Fibroblast of gingiva (primary cell): Measurements from ENCODE around the gene MAMSTR.

ENCODE experiments used
- DNase-seq: peaks from one replicate; pipeline ENCODE4 v3.0.0-alpha.2; 2011; ENCODE audit warnings: low read depth

The MAMSTR gene

DNA sequence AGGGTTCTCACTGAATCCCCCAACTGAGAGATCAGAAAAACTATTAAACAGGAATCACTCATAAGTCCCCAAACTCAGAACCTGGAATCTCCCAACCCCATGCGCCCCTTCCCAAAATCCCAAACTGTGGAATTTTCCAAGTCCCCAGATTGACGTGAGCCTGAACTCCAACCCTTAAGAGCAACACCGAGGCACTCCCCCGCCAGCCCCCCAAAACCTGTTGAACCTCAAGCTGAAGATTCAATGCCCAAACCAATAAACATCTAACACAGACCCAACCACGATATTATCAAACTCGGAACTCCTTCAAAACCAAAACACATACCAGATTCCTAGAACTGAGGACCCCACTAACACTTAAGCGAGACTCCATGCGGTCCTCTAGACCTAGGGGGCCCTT is 26.6 kb upstream of the MAMSTR start:
- DNase-seq, result no peak

DNA sequence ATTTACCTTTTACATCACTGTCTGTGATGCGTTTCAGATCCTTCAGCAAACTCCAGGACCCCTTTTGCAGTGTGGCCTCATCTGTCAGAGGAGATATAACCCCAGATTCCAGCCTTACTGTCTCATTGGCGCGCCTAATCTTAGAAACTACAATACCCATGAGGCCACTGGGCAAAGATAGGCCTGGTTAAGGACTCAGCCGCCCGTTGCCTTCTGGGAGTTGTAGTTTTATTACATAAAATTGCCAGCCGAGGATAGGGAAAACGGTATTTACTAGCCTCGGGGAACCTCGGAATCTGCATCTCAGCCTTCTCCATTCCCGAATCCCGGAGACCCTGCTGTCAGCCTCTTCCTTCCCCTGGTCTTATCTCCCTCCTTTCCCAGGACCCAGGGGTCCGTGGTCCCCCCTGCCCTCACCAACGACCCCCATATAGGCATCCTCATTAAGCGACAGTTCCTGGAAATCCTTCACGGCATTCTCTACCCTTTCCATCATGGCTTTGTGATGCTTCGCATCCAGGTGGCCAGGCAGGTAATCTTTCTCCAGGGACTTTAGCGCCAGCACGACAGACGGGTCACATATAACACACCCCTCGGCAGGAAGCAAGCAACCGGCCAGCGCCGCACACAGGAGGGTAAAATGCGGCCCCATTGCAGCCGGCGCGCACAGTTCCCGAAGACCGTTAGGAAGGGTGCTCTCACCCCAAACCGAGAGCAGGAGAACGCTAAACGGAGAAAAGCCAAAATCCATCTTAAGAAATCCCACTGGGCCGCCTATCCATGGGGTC is 25.9 kb upstream of the MAMSTR start:
- peak; percentile 41 for DNase-seq

DNA sequence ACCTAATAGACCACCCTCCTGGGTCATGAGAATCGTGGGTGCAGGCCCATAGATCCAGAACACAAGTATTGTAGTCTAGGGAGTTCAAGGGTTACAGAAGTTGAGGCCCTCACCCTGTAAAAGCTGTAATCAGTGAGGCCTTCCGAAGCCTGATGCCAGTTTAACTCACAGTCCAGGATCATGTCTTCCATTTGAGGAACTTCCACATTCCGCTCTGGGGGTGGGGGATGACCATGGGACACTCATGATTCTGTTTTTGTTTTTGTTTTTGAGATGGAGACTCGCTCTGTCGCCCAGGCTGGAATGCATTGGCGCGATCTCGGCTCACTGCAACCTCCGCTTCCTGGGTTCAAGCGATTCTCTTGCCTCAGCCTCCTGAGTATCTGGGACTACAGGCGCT is 22.6 kb upstream of the MAMSTR start:
- DNase-seq, result no peak

DNA sequence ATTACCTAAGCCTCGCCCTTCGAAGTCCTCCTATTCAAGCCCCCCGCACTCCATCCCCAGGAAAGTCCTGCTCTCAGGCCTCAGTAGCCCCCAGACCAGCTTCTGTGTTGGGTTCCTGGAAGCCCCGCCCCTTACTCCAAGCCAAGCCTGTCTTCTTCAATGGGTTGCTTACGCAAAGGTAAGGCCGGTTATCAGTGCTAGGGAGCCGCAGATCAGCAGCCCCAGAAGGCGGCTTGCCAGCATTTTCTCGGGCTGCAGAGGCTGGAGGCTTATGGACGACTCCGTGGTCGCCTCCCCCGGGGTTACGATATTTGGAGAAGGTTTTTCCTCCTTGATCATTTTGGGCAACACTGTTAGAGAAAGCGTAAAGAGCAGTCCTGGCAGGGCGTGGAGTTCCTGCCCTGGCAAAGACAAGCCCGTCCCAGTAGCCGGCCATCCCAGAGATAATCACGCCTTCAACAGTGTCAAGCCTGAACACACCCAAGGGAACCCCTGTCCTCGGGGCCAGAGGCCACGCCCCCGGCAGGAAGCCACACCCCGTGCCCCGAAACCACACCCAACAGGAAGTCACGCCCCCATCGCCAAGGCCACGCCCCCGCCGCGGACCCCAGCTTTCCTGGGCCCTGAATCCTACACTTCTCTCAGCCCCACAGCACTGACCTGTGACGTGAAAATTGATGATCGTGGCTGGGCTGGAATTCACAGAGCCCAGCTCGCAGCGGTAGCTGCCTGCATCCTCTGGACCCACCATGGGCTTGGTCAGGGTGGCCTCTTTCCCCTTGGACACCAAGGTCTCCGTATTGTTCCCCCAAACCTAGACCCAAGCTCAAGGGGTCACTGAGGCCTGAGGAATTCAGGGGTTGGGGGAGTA is 21.8 kb upstream of the MAMSTR start:
- DNase-seq, result no peak

DNA sequence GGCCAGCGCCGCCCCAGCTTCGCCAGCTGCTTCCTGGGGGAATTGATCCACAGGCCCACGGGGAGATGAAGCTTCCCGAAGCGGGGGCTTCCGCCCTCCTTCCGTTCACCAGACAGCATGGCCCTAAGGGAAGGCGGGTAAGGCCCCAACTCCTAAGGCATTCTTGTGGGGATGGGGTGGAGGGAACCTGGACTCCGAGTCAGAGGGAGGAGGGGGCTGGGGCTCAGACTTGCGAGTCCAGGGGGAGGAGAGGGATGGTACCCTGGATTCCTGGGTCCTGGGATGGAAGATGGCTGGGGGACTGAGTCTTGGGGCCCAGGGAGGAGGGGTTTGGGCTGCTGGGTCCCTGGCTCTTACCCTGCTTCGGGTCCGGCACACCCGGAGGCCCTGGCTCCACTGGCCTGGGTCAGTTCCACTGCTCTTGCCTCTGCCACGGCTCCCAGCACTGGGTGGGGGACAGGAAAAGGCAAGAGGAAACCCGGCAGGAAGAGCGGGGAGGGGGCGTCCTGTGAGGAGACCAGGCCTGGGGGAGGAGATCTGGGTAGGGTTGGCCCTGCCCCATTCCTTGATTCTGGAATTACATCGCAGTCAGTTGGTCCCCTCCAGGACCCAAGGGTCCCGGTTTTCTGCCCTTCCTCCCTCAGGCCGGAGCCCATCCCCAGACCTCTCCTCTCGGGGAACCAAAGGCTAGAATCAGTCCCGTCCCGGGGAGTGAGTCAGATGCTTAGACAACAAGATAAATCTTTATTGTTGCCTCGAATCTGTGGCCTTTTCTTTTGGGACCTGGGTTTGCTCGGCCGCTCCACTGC is 20.8 kb upstream of the MAMSTR start, which contains the start of gene RASIP1:
RASIP1 (minus strand) TSS at position 447 of the 809 bp plus-strand sequence; CDS start at position 119, 328 bp downstream.
- no peak for DNase-seq

DNA sequence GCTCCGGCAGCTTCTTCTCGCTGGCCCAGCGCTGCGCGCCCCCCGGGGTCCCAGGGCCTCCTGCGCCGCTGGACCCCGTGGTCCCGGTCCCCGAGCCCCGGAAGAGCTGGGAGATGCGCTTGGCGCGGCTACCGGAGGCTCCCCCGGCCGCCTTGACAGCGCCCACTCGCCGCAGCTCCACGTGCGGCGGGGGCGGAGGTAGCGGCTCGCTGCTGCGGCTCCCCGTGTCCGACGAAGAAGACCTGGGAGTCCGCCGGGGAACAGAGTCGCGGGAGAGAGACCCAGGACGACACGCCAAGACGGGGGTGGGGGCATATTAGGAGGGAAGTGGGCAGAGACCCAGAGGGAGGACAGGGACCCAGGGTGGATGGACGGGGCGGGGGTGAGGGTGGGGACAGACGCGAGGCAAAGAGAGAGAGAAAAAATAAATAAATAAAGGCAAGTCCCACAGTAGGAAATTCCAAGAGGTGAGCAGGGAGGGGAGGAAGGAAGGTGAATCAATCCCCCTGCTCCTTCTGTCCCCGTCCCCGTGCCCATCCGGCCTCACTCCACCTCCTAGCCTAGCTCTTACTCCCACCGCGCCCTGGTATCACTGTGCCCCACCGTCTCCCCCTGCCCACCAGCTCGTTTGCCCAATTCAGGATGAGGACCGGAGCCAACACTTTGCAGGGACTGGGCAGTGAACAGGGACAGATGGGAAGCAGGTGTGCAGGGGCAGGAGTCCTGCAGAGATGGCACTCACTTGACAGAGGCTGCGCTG is 20.1 kb upstream of the MAMSTR start:
- DNase-seq, result no peak

DNA sequence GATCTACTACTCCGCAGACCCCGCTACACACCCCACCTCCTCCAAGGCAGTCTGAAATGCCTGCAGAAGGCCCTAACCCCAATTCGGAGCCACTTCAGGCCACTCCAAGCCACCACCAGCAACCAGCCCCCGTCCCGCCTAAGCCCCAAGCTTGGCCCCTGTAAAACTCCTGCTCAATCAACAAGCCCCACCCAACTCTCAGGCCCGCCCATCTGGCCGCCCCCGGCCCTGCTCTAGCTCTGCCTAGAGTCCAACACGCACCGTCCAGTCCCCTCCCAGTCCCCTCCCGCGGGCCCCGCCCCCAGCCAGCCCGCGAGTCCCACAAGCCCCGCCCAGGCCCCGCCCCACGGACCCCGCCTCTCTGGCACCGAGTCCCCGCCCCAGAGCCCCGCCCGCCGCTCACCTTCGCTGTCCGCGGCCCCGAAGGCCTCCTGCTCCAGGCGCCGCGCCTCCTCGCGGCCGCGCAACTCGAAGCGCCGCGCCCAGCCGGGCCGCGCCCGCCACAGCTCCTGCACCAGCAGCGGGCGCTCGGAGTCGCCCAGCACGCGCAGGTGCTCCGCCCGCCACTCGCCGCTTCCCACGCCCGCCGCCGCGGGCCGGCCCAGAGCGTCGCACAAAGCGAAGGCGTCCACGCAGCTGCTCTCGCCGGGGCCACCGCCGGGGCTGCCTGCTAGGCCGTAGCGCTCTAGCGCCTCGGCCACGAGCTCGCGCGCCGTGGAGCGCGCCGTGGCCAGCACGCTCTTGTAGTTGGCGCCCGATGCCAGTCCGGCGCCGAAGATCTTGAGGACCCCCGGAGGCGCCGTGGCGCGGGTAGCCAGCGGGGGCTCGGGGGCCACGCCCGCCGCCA is 19.3 kb upstream of the MAMSTR start:
- DNase-seq, result peak; percentile 54

DNA sequence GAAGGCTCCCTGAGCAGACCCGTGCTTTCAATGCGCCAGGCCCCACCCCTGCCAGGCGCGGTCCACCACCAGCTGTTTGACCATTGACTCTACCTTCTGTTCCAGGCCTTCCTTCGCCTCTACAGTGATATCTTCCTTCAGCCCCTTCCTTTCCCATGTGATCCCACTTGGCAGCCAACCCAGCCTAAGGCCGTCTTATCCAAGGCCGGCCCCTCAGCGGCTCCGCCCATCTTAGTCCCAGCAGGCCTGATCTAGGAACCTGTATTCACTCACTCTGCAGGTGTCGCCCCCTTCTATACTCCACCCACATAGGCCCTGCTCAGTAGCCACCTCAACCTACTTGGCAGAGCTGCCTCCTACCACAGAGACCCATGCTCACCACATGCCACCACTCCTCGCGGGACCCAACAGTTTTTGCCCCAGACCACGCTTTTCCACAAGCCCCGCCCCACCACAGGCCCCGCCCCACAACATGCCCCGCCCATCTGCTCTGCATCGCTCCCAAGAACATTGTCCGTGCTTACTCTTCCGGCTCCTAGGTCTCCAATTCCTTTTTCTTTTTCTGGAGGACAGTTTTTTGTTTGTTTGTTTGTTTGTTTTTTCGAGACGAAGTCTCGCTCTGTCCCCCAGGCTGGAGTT is 18.0 kb upstream of the MAMSTR start:
- DNase-seq, result no peak

DNA sequence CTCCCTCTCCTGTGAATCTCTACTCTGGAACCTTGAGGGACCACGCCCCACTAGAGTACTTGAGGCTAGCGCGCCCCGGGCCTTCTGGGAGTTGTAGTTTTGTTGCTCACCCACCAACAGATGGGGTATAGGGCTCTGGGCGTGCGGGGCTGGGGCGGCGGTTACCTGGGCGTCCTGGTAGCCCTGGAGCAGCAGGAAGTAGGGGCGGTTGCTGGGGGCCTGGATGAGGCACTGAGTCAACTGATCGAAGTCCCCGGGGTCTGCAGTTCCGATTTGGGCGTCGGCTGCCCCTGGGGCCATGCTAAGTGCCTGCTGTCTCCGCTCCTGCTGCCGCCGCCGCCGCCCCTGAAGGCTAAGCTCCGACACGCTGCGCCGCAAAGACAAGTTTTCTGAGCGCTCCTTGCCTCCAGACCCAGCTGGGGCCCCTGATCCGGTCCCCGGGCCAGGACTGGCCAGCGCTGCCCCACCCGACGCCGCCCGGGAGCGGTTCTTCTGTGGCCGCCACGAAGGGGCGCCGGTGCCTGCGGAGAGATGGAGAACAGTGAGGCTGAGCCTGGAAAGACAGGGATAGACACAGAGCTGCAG is 15.6 kb upstream of the MAMSTR start:
- DNase-seq, result no peak

DNA sequence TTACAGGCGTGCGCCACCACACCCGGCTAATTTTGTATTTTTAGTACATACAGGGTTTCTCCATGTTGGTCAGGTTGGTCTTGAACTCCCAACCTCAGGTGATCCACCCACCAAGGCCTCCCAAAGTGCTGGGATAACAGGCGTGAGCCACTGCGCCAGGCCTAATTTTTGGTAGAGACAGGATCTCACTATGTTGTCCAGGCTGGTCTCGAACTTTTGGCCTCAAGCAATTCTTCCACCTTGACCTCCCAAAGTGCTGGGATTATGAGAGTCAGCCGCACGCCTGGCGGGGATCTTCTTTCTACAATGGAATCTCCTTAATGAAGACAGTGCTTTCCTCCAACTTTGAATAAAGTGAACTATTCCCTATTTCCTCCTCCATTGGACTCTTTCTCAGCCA is 15.1 kb upstream of the MAMSTR start:
- DNase-seq, result no peak

DNA sequence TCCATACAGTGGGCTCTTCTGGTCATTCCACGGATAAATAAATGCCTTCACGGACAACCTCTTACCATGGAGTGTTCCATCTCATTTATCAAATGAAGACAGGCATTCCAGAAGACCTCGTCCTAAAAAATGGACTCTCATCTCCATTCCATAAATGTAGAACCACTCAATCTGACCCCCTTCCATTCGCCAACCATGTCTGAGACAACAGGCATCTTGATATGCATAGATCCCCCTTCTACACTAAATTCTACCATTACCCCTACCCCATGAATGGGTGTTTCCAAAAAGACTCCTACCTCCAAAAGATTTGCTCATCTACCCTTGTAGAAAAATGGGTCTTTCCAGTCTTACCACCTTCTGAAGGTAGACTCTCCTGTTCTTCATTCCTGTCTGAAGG is 11.9 kb upstream of the MAMSTR start:
- no peak for DNase-seq

DNA sequence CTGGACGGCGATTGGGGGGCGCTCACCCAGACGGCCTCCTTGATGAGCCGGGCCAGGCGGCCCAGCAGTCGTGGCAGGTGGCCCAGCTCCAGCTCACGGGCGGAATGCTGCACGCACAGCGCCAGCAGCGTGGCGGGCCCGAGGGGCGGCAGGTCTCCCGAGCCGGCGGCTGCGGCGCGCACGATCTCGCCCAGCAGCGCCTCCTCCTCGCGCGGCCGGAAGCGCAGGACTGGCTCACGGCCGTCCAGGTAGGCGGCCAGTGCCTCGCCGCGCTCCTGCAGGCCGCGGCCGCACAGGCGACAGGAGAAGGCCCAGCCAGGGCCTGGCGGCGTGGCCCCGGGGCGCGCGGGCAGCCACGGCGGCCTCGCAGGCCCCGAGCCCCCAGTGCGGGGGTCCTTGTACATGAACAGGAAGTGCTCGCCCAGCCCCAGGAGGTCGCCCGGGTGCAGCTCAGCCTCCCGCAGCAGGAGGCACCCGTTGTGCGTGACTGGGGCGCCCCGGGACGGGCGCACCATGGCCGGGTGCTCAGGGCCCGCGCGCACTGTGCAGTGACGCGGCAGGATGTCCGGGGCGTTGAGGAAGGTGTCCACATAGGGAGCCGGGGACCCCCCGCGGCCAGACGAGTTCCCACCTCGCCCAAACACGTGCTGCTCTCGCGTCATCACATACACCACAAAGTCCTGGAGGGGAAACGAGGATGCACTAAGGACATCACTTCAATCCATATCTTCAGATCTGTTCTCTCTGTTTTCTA is 9.6 kb upstream of the MAMSTR start:
- DNase-seq, result no peak

DNA sequence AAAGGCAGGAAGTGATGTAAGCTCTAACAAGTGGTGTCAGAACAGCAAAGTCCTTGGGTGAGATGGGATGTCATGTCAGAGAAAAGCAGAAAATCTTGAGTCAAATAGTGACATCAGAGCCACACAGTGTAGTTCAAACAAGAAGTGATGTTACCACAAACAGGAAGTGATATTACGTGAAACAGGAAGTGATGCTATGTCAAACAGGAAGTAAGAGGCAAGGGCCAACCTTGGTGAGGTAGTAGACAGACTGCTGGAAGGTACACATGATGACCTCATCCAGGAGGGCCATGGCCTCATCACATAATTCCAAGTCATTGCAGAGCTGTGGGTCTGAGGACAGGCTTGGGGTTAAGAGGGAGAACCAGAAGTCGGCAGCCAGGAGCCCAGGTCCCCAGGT is 7.0 kb upstream of the MAMSTR start:
- DNase-seq, result no peak

DNA sequence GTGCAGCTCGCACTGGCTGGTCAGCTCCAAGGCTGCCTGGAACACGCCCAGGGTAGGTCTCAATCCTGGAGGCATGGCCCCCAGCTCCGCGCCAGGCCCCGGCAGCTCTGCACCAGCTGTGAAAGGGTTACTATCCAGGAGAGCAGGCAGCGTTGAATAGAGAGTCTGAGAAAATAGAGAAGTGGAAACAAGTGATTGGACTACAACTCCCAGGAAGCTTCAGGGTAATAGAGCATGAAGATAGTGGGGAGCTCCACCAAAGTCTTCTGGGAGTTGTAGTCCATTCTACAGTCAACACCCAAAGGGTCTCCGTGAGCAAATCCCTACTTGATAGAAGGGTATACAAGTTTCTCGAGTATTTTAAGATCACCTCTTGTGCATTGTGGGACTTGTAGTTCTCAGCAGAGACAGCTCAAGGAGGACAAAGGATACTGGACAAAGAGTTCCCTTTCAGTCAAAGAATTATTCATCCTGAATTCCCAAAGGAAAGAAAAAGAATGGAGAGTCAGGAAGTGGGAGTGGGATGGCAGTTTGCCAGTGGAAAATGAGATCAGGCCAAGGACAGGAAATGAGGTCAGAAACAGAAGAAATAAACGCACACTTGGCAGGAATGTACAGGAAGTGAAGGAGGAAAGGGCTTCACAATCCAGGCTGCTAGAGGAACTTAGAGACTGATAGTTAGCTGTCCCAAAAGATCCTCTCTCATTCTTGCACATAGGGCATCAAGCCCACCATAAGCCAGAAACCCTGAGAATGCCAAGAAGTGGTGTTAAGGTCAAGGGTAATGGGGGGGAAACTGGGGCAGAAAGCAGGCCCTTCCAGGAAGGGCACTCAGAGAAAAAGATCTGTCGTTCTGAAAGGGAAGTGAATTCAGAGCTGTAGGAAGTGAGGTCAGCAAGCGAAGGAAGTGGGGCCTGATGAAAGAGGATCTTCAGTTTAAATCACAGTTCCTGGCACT is 5.5 kb upstream of the MAMSTR start:
- DNase-seq, result peak; percentile 90

DNA sequence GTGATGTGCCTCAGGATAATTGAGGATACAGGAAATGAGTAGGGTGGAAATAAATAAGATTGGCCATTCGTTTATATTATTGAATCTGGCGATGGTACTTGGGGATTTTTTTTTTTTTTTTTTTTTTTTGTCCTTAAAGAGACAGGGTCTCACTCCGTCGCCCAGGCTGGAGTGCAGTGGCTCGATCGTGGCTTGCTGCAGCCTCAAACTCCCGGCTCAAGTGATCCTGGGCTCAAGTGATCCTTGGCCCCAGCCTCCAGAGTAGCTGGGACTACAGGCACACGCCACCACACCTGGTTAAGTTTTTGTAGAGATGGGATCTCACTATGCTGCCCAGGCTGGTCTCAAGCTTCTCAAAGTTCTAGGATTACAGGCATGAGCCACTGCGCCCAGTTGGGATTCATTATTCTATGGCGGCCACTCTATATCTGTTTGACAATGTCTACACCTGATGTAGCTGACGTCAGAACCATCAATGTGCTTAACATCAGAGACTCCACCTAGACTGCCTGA is 2.7 kb upstream of the MAMSTR start:
- DNase-seq, result no peak

DNA sequence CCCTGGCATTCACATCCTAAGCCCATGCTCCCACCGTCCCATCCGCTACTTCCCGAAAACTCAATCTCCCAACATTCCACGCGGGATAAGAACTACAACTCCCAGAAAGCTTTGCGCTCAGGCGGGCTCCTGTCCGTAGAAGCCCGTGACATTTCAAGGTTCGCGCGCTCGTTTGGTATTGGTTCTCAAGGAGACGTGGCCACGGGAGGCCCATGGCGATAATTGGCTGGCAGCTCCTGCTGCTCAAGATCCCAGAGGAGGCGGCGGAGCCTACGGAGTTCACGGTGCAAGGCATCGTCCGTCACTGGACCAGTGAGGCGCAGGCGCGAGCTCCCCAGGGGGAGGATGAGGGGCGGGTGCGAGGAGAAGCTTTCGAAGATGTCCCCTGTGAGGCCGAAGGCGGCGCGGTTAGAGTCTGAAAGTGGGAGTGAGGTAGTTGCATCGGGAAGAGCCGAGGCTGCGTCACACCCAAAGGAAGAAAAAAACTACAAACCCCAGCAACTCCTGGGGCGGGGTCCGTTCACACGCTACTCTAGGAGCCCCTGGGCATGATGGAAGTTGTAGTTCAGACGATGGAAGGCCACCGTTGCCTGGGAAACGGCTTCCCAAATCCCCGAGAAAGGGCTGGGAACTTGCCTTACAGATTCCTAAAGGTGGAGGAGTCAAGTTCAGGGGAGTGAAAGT is 1.2 kb upstream of the MAMSTR start:
- DNase-seq, result peak; percentile 99

DNA sequence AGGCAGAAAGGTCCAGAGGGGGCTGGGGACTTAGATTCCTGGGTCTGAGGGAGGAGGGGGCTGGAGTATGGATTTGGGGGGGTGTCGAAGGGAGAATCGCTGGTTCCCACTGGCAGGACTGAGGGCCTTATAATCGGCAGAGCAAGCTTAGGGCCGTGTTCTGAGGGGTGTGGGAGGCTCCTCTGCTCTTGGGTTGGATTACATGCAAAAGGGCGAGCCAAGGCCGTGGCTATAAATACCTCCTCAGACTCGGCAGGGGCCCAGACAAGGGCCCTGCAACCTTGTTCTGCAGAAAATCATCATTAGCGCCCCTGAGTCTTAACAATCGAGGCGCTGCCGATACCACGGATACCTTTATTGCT is 707 bp upstream of the MAMSTR start:
- no peak for DNase-seq
